Measurements from ENCODE around the gene AGAP1.

The AGAP1 gene

DNA sequence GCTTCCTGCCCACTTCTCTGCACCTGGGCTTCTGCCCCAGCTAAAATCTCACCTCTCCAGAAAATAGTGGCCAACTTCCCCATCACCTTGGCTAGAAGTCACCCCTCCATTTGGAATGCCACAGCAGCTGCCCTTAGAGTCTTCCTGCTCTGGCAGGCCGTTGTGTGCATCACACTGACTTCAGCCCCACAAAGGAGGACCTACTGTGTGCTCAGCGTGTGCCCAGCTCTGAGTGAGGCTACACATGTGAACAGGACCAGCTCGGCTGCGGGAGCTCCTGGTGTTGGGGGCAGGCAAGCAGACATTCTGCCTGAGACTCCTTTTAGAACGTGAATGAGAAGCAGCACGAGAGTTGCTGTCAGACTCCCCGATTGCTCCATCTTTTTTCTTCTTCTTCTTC lies 78.7 kb downstream of the AGAP1 start:
- DNase-seq, result no peak

DNA sequence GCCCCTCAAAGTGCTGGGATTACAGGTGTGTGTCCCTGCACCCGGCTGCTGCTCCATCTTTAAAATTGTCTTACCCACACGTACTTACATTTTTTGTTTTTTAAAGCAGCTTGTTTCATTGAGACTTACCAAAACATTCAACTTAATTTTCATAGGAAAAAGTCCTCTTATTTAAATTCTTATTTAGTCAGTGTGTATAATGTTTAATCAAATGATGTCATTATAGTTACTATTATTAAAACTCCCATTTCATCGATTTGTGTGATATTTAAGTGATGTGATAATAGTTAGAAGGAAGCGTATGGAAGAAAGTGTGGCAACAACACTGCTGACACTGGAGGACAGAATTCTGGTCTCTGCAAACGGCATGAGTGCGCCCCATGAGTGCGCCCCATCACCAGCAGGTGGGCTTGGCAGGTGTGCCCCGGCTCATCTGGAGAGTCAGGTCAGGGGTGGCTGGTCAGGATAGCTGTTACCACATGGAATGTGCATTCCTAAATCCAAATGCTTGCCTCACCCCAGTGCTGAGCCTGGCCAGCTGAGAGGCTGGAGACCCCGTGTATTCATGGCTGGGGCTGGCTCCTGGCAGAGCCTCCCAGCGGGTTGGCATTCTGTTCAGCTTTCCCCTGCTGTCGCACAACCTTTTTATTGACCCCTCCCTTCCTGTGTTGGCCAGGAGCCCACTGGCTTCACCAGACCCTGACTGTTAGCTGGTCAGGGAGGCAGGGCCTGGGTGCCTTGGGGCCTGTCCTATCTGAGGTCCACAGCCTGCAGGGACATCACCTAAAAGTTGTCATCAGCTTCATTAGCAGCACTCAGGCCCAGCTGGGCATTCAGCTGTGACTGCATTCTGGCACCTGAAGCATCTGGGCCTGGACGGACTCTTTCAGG lies 79.7 kb downstream of the AGAP1 start:
- no peak for DNase-seq

DNA sequence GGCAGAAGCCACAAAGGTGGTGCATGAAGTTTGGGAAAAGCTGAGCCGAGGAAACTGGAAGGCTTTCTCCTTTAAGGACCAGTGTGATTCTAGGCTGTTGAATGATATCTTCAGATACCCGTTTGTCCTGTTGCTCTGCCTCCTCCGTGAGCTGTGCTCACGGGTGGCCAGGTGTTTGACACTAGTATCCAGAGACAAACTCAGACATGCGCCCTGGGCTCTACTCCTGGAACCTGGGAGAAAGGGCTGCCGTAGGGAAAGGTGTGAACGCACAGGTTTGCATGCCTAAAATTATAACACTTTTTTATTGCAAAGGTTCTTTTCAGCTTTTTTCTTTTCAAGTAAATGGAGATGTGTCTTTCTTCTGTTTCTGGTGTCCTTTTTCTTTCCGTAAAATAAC lies 81.6 kb downstream of the AGAP1 start:
- DNase-seq, result no peak

DNA sequence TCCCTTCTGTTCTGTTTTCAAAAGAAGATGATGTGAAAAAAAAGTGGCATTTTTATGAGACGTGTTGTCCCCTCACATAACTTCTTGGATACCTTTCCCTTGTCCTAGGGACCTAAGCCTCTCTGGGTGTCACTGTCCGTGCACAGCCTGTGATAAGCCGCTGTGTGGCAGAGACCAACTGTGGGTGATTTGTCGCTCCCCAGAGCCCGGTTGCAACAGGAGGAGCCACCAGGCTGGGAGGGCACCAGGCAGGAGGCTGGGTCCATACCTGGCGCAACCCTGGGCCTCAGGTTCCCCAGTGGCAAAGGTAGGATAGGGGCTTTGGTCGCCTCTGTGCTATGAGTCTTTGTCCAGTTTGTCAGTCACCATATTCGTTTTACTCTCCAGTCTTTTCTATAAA lies 82.1 kb downstream of the AGAP1 start:
- no peak for DNase-seq

DNA sequence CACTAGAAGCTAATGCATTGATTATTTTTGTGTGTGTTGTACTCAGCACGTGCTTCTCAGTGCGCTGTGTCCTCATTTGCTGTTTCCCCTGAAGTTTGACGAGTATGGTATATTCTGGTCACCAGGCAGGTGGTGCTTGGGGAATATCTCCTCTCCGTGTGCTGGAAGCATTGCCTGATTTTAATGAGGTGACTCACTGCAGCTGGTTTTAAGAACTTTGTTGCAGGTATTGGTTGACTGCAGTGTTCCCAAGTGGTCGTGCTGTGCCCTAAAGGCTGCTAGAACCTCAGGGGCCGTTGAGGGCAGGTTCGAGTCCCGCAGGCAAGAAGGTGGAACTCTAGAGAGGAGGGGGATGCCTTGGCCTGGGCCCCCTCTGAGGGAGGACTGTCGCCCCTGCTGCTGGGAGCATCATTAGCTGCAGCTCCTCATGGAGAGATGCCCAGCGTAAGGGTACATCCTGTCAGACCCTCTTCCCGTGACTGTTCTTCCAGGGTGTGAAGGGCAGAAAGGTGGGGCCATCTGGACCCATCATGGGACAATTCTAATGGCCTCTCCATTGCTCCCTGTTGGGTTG lies 82.6 kb downstream of the AGAP1 start:
- DNase-seq, result no peak

DNA sequence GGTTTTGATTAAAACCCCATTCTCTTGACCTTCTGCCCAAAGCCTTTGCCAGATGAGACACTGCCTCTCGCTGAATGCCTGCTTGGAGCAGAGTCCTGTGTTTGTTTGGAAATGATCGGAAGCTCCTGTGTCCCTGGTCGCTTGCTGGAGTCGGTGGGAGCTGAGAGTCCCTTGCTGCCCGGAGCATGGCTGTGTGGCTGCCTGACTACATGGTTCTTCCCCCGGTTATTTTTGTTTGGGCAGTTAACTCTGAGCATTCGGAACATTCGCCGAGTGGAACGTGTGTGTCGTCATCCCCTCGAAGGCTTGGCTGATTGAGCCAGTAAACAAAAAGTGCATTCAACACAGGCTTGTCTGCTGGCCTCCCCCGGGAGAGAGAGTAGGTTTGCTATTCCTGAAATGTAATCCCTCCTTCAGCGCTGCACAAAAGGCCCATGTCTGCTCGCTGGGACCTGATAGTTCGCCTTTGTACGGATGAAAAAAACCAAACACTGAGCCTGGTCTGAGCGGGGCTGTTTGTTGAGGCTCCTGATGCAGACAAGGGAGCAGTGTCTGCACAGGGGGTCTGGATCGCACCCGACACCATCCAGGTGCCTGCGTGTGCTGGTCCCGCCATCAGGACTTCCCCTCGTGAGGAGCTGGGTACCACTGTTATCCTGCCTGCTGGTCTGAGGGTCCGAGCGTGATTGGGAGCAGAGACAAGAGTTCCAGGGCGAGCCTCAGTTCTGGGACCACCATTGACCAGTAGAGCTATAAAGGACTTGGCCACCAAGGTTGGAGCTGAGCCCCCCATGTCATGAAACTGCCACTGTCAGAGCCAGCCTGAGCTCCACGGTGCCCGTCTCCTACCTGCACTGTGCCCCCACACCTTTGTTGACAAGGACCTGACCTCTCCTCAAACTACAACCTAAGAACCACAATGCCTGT lies 83.8 kb downstream of the AGAP1 start:
- DNase-seq, result peak; percentile 14

DNA sequence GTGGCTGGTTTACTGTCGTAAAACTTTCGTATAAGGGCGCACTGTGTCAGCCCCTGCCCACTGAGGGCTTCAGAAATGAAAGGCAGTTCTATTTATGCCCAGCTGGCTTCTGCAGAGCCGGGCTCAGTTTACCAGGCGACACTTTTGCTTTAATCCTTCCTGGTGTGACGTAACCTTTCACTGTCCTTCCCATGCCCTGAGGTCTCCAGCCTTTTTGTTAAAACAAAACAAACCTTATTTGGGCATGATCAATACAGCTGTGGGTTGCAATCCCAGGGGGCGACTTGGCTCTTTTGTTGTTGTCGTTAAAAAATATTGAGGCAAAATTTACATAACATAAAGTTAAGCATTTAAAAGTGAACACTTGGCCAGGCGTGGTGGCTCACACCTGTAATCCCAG lies 85.3 kb downstream of the AGAP1 start:
- DNase-seq, result no peak

DNA sequence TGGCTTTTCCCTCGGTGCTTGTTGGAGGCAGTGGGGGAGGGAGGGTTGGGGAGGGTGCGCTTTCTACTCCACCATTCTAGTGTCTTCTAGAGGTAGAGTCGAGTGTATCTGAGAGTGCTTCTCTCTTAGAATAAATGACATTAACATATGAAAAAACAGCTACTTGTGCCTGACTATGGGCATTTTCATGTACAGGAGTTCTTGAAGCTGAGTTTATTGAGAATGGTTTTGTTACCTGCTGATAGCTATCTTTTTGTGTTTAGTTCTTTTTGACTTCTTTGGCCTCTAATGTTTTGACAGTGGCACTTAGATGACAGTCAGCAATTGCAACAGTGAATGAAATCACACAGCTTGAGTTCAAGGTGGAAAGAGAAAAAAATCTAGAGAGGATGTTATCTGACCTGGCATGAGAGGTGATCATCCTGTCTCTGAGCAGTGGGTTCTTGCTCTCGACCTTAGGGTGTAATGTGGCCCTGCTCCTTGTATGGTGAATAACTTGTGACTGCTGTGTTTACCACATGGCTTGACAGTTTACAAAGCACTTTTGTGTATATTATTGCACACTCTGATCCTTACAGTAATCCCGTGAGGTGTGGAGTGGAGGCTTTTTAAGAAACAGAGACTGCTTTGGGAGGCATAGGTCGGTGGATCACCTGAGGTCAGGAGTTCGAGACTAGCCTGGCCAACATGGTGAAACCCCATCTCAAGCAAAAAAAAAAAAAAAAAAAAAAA lies 86.7 kb downstream of the AGAP1 start:
- no peak for DNase-seq

DNA sequence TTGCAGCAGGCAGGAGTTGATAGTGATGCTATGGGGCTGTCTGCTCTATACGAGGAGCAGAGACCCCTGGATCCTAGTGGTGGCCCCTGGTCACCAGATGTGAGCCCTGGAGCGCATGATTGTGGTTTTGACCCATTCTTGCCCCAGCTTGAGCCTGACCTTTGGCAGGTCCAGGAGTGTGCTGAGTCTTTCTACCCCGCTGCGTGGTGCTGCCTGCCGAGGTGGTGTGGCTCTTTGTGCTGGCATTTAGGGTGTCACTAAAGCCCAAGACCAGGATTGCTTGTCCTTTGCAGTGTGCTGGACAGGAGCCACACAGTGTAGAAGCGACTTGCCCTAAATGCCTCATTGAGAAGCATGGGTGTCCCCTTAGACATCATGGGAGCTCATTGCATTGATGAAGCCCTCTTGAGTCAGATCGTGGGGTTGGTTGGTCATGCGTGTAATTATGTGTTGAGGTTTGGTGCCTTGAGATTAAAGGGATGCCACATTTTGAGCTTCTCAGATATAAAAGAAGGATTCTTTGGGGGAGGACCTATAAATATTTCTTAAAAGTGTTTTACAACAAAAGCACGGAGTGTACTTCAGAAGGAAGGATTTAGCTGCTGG lies 88.3 kb downstream of the AGAP1 start:
- peak; percentile 1 for DNase-seq

DNA sequence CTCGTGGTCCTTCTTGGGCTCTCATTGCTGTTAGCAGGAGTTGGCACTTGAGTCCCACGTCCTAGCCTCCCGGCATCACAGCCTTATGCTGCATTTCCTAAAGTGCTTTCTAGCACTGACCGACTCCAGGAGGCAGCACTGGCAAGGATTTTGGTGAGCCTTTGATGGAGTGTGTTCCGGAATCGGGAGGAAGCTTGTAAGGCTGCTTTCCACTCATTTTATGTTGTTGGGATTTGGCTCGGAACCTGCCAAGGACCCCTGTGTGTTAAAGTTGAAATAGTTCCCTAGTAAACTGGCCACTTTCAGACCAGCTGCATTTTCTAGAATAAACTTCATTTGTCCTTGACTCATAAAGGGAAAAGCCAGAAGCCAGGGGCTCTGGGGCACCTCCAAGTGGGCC lies 88.9 kb downstream of the AGAP1 start:
- no peak for DNase-seq

DNA sequence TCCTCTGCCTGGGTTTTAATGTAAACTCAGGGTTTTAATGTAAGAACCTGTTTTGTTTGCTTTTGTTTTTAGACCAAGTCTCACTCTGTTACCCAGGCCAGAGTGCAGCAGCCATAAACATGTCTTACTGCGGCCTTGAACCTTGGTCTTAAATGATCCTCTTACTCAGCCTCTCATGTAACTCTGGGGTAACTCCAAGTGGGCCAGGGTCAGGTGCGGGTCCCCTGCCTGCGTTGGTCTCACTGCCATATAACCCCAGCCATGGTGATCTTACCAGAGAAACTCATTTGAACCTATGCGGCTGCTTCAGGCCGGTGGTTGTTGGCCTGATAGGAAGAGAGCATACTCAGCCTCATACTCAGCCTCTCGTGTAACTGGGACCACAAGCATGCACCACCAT lies 89.3 kb downstream of the AGAP1 start:
- DNase-seq, result no peak

DNA sequence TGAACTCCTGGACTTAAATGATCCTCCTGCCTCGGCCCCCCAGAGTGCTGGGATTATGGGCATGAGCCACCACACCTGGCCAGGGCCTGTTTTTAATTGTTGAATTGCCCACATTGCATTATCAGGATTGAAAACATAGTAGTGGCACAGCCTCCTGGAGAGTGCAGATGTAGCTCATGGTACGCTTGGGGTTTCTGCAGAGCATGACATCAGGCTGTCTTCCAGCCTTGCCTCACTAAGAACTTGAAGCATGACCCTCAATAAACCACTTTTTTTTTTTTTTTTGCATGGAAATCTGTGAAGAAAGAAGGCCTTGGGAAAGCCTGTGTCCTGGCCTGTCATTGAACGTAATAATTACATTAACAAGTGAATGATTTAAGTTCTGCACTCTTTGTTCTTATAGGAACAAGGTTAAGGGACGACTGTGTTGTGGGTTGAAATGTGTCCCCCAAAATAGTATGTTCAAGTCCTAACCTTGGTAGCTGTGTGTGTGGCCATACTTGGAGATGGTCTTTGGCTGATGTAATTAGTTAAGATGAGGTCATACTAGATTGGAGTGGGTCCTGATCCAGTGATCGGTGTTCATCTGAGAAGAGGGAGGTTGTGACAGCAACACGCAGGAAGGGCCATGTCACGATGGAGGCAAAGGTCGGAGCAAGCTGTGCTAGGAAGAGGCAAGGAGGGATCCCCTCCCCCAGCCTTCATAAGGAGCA lies 90.2 kb downstream of the AGAP1 start:
- no peak for DNase-seq

DNA sequence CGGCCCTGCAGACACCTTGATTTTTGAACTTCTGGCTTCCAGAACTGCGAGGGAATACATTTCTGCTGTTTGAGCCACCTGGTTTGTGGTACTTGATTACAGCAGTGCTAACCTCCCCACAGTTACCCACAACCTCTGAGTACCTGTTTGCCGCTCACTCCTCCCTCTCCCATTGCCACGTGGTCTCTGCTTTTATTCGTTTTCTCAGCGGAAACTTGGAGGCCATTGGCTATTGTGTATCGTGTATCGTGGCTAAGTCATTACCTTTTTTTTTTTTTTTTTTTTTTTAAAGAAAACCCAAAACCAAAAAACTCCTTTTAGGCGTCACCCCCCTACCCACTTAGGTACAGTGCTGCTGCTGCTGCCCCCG lies 90.8 kb downstream of the AGAP1 start:
- no peak for DNase-seq

DNA sequence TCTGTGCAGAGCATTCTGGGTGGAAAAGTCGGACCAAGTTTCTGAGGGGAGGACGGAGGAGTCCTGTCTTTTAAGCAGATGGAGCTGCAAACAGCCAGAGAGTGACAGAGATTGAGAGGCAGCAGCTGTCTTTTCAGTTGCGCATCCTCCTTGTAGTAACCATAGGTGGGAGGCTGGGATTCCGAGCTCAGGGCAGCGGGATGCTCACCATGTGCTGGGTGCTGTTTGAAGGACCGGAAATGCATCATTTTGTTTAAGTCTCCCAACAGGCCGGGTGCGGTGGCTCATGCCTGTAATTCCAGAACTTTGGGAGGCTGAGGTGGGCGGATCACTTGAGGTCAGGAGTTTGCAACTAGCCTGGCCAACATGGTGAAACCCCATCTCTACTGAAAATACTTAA lies 93.4 kb downstream of the AGAP1 start:
- no peak for DNase-seq

DNA sequence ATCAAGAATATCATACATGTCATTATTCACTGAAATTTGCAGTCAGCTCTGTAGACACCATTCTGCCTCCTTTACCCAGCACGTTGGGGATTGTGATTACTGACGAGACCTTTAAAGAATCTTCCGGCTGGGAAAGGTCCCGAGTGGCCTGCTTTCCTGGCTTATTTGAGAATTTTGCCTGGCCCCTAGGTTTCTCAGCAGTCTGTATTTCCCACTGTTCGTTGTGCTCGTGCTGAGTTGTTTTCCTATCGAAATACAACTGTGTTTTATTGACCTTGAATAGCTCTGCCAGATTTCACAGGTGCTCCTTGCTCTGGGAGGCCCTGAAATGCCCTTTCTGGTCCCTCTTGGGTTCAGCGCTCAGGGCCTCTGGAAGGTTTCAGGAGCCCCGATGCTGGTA lies 94.9 kb downstream of the AGAP1 start:
- DNase-seq, result no peak

DNA sequence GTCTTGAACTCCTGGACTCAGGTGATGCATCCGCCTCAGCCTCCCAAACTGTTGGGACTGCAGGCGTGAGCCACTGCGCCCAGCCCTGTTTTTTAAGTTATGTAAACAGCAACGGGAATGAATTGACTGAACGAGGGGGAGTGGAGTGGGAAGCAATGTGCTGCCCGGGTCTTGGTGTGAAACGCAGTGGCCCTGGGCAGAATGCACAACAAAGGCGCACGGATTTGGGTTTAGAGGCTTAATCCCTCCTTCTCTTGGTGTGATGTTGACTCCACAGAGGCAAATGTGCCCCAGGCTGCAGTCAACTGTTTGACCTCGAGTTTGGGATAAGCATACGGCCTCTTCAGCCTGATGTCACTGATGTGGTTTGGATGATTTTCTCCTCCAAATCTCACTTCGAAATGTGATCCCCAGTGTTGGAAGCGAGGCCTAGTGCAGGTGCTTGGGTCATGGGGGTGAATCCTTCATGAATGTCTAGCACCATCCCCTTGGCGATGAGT lies 97.4 kb downstream of the AGAP1 start:
- no peak for DNase-seq

DNA sequence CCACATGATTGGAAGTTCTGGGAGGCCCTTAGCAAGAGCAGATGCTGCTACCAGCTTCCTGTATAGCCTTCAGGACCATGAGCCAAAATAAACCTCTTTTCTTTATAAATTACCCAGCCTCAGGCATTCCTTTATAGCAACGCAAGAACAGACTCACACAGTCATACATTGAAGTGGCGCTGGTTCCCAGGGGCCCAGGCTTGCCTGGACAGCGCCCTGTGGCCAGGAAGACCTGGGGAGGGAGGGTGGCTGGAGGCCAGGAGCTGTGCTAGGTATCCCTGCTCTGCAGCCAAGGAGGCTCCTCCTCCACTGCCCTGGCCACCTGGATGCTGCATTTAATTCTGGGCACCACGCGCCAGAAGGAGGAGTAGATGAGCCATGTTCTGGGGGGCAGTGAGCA lies 98.1 kb downstream of the AGAP1 start:
- no peak for DNase-seq

DNA sequence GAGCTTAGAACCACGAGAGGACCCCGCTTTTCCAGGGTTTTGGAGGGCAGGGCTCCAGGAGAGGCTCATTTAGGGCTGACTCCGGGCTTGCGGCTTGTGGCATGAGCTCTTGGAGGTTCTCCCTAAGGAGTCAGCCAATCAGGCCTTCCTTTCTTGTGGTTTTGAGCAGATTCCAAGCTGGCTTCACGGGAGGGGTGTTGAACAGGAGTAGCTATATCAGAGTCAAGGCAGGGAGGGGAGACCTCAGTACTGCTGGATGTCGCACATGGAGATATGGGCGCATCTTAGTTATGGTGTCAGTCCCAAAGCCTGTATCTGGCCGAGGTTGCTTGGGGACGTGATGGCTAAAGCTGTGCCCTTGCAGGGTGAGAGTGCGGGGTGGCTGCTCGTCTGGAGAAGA lies 98.6 kb downstream of the AGAP1 start:
- no peak for DNase-seq

DNA sequence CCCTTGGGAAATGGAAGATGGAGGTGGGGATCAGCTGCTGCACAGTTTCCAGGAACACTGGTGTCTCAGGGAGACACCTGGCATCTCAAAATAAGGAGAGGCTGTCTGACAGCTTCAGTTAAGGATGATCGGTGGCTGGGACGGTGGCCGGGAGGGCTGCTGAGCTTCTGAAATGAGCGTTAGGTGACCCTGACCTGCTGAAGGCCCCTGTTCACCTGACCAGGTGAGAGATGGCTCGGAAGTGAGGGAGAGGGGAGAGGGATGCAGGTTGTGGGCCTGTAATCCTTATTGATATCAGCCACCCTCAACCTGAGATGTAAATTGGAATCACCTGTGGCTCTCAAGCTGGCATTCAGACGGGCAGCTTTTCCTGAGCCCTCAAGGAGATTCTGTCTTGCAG lies 99.0 kb downstream of the AGAP1 start:
- no peak for DNase-seq

DNA sequence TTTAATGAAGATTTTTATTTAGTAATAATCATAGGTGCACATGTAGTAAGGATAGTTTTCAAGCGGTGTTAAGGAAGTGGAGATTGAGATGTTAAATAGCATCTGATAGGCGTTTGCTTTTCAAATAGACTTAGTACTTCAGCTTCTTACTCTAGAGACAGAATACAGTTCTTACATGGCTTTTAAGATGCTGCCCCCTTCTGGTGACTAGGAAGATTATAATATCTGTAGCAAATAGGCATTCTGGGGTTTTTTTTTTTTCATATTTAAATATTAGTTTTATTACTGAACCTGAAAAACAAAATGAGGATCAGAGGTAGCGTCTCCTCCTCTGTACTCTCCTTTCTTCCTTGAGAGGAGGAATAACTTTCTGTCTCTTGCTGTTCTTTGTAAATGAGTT lies 100.2 kb downstream of the AGAP1 start:
- DNase-seq, result peak; percentile 77

DNA sequence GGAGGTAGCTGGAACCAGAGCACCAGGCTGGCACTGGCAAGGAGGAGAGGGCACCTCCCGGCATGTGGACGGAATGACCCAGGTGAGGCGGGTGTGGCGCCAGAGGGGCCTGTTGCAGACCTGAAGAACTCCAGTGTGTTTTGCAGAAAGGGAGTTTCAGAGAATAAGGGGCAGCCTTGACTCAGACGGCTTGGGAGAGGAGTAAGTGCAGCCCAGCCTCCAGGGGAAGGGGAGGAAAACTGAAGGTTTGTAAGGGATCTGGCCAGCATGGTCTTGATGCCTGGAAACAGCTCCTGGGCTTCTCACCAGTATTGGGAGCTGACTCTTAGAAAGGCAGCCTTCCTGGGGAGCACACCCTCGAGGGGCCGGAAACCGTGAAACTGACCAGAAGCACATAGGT lies 101.1 kb downstream of the AGAP1 start:
- no peak for DNase-seq

All from kidney glomerular epithelial cell (primary cell).